ENCODE results near the gene FBXL12. TPM values are rescaled to one million over a fixed set of nuclear protein-coding genes. Genes with fewer than 3 reads are reported as not detected.

Gene FBXL12
- polyA plus RNA-seq, 1 donor from 2014 or later: 31.5 TPM

DNA sequence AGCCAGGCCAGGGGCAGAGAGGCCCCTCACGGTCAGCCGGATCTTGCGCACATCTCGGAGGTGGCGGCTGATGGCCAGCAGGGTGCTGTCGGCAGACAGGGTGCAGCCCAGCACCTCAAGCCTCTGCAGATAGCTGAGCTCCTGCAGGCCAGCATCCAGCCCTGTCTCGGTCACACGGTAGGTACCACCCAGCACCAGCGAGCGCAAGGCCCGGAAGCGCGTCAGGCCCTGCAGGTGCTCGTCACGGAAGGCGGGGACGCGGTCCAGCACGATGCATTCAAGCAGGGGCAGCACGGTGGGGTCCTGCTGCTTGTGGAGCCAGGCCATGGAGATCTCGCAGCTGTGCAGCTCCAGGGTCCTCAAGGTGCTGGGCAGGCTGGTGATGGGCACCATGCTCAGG lies 7.7 kb downstream of the FBXL12 start:
- H3K27me3 ChIP-seq (ENCODE audit: insufficient read depth, low read depth, low read length): no peaks in the 10 kb centered on the region
- no peaks in the 10 kb centered on the region for H3K9me3 ChIP-seq (ENCODE audit: low read length)
- H3K27ac ChIP-seq (ENCODE audit: low read length): no peak overlapping the region
- no peaks in the 10 kb centered on the region for H3K36me3 ChIP-seq (ENCODE audit: insufficient read depth, low read length)
- no peaks in the 10 kb centered on the region for H4K20me1 ChIP-seq (ENCODE audit: insufficient read depth)
- H3K9ac ChIP-seq (ENCODE audit: low read length): no peak overlapping the region
- H3K4me3 ChIP-seq (ENCODE audit: low read length): no peak overlapping the region
- no peak overlapping the region for H2AFZ ChIP-seq (ENCODE audit: low read depth, low read length)
- H3K79me2 ChIP-seq (replicated peaks; ENCODE audit: insufficient read depth, low read length): no peaks in the 10 kb centered on the region
- no peak overlapping the region for H3K4me2 ChIP-seq (ENCODE audit: low read length)
- H3K9me2 ChIP-seq (ENCODE audit: insufficient read depth, low read length): no peaks in the 10 kb centered on the region
- no peak for TF ChIP-seq EP300 (conservative IDR thresholded peaks at IDR 0.05; ENCODE audit: poor library complexity, severe bottlenecking)
- no peak for TF ChIP-seq MXI1 (conservative IDR thresholded peaks at IDR 0.05; ENCODE audit: poor library complexity, severe bottlenecking)
- no peak for TF ChIP-seq REST (IDR thresholded peaks at IDR 0.05; ENCODE audit: borderline replicate concordance)
- H3F3A ChIP-seq (ENCODE audit: insufficient read depth, low read length, poor library complexity, severe bottlenecking): no peaks in the 10 kb centered on the region

- Histone ChIP-seq H3K9me3 (ENCODE audit: low read length) (no peaks in the 10 kb centered on the region), H3K9me2 (ENCODE audit: insufficient read depth, low read length) (no peaks in the 10 kb centered on the region), H3K9ac (ENCODE audit: low read length) (no peak overlapping the region), H3K27me3 (ENCODE audit: insufficient read depth, low read depth, low read length) (no peaks in the 10 kb centered on the region), H4K20me1 (ENCODE audit: insufficient read depth) (no peaks in the 10 kb centered on the region), H3K4me2 (ENCODE audit: low read length) (no peak overlapping the region), H3K27ac (ENCODE audit: low read length) (no peak overlapping the region), H2AFZ (ENCODE audit: low read depth, low read length) (no peak overlapping the region), H3K79me2 (replicated peaks; ENCODE audit: insufficient read depth, low read length) (no peaks in the 10 kb centered on the region), H3K4me3 (ENCODE audit: low read length) (no peak overlapping the region), H3K36me3 (ENCODE audit: insufficient read depth, low read length) (no peaks in the 10 kb centered on the region), H3F3A (ENCODE audit: insufficient read depth, low read length, poor library complexity, severe bottlenecking) (no peaks in the 10 kb centered on the region)
- TF ChIP-seq POLR2AphosphoS5 (IDR thresholded peaks at IDR 0.05) (no peak), EZH2 (IDR thresholded peaks at IDR 0.05; ENCODE audit: borderline replicate concordance, insufficient read depth, low read length, poor library complexity, severe bottlenecking) (no peak), SMC3 (conservative IDR thresholded peaks at IDR 0.05; ENCODE audit: poor library complexity) (no peak), CTCF (IDR thresholded peaks at IDR 0.05; ENCODE audit: poor library complexity, severe bottlenecking) (no peak), MXI1 (conservative IDR thresholded peaks at IDR 0.05; ENCODE audit: poor library complexity, severe bottlenecking) (no peak), REST (IDR thresholded peaks at IDR 0.05; ENCODE audit: borderline replicate concordance) (no peak), EP300 (conservative IDR thresholded peaks at IDR 0.05; ENCODE audit: poor library complexity, severe bottlenecking) (no peak), RAD21 (conservative IDR thresholded peaks at IDR 0.05) (no peak), TAF1 (IDR thresholded peaks at IDR 0.05; ENCODE audit: low read depth) (no peak)
These were observed 9.7 kb downstream of the FBXL12 start for GRCh38 chr19:9808855-9809824.
